Stimulated activated naive CD8-positive, alpha-beta T cell treated with anti-CD3 and anti-CD28 coated beads, Interleukin-15, Interleukin-2, amounts not matched to agents 100 U/mL and 50 U/mL, for 24 hours (primary cell): ENCODE measurements around the gene ARF1.
A peak's percentile ranks its signal among the peaks of the same experiment; 100 is the strongest.

Experiments used
- ATAC-seq: fragments of 150-1000 bp; cut with Tn5 transposase; one replicate; pipeline ENCODE4 v1.10.0; 2021
- DNase-seq: peaks from one replicate; pipeline ENCODE4 v3.0.0; 2021

Gene ARF1

DNA sequence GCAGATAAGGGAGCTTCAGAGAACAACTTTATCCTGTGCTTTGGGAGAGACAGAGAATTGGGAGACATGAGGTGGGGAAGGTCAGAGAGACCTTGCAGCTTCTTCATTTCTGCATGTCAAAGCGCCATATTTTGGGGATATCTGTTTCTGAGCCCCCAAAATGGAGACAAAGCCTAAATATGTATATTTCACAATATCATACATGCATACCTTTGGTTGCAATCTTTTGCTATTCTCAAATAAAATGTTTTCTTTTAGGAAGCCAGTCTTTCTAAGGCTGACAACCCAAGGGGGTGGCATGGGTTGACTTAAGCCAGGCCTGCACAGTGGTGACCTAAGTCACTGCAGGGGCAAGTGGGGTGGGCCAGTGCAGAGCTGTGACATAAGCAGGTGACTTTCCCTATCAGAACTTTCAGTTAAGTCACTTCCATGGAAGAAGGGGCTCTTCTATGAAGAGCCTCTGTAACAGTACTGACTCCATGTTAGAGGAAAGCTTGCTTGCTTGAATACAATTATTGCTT is 40.5 kb downstream of the ARF1 start:
- ATAC-seq (no peak), DNase-seq (no peak)

DNA sequence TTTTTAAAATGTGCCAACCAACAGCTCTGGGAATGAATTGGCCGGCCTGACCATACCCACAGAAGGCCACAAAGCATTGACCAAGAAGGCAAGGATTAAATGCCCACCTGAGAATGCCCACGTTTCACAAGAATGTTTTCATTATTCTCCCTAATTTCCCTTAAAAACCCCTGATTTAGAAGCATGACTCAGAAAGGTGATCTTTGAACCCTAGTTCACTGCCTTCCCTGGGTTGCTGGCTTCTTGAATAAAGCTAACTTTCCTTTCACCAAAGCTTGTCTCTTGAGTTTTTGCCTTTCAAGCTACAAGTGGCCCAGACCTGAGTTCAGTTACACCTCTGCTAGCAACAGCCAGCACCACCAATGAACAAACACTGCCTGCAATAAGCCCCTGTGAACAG is 41.0 kb downstream of the ARF1 start:
- ATAC-seq: no peak
- DNase-seq: no peak

GRCh38 chr1:228125185-228125584 is 42.7 kb downstream of the ARF1 start:
- ATAC-seq: no peak

DNA sequence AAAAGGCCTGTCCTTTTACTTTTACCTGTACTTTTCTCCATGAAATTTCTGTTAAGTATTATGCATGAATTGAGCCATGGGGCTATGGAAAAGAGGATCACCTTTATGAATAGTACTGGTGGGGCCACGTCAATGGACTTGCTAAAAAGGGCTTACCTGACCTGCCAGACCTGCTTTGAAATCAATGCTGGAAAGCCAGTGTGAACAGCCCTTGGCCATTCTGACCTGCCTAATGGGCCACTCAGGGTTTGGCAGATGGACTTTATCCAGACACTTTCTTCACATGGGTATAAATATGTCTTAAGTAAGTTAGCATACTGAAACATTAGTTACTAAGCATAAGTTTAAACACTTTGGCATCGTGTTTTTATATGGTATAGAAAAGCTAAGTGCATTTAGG is 49.3 kb downstream of the ARF1 start:
- ATAC-seq: no peak

More at GRCh38 chr1:228125185-228125584, 42.7 kb downstream of the ARF1 start:
- DNase-seq: no peak

GRCh38 chr1:228134591-228134990 is 52.1 kb downstream of the ARF1 start:
- ATAC-seq (no peak), DNase-seq (no peak)

More for the DNA sequence above, 49.3 kb downstream of the ARF1 start:
- no peak for DNase-seq

DNA sequence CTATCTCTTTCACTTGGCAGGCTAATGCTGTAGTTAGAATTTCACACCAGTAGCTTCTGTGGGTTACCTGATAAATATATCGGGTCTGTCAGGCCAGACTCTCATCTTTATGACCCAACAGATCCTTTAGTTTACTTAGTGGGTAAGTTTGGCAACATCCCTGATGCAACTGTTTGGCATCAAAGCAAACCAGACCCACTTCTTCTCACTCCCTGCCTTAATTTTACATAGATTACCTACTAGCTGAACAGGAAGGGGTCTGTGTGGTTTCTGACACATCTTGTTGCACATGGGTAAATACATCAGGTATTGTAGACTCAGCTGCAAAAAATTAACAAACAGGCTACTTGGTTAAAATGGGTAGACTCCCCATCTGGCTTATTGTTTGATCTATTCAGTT is 54.4 kb downstream of the ARF1 start:
- DNase-seq: no peak
- no peak for ATAC-seq

DNA sequence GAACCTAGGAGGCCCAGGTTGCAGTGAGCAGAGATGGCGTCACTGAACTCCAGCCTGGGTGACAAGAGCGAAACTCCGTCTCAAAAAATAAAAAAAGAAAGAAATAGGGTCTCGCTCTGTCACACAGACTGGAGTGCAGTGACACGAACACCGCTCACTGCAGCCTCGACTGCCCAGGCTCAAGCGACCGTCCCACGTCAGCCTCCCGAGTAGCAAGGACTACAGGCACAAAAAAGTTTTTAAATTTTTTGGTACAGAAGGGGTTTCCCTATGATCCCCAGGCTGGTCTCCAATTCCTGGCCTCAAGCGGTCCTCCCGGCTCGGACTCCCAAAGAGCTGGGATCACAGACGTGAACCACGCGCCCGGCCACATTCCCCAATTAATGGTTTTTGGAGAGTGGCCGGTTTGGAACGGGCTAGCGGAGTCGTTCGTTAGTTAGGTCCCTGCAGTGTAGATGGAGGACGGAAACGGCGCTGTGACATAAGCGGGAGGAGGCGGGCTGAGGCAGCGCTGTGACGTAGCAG is 57.0 kb downstream of the ARF1 start:
- no peak for DNase-seq
- ATAC-seq: no peak

DNA sequence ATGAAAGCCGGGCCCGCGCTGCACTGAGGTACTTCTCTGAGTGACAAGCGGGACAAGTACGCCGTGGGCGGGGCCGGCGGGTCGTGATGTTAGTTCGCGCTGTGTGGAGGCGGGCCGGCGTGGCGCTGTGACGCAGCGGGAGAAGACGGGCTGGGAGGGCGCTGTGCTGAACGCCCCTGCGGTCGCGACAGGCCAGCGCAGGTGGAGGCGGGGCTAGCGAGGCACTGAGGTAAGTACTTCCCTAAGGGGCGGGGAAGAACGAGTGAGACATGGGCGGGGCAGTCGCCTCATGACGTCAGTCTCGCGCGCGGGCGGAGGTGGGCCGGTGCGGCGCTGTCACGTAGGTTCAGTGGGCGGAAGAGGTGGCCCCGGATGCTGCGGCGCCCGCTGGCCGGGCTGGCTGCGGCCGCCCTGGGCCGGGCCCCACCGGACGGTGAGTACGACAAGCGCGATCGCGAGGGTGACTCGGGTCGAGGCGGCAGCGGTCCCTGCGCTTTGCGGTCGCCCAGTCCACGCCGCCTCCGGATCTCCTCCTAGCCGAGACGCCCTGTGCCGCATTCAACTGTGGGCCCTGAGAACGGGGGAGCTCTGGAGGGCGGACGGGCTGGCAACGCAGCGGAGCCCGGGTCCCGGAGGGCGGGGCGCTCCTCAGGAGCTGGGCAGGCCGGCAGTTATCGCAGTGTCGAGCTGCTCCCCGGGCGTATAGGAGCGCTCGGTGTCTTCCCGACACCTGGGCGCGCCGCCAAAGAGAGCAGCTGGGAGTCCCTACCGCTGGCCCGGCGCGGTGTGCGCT is 57.6 kb downstream of the ARF1 start, which contains the start of gene GUK1:
Gene GUK1 (plus strand): TSS at position 349 of the 793 bp plus-strand sequence. CDS start 24 bp downstream, at position 373.
- DNase-seq (peak; percentile 100), ATAC-seq (peak; percentile 93)

- DNase-seq (no peak), ATAC-seq (no peak)
Measured at GRCh38 chr1:228140724-228141225, 58.3 kb downstream of the ARF1 start.

DNA sequence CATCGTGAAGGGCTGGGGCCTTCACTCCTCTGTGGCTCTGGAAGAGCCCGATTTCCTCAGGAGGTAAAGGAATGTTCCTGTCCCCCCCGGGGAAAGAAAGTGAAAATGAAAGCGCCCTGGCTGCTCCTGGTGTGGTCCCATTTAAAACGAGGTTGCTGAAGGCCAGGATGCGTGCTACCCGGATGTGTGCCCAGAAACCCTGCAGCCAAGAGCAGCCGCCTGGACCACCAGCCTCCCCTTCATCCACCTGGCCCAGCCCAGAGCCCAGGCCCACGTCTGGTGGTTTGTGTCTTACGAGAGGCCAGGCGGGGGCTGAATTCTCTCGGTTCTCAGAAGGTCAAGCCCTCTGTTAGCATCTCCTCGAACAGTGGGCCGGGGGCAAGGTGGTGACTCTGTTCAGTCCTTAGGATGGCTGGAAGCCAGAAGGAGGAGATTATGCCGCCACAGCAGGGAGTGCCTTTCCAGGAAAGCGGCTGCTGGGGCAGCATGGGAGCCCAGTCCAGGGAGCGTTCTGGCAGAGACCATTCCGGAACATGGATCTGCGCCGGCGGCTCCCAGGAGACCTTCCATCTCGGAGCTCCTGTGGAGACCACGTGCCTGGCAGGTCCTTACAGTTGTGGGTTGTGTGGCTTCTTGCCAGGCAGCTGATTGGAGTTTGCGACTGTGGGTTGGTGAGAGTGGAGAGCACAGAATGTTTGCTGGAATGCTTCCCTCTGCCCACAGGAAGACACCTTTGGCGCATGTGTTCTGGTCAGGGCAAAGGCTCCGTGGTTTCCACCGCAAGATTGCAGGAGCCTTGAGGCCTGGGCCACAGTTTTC is 58.9 kb downstream of the ARF1 start:
- DNase-seq: peak; percentile 35
- no peak for ATAC-seq

GRCh38 chr1:228142155-228142691 is 59.7 kb downstream of the ARF1 start:
- peak; percentile 4 for DNase-seq
- ATAC-seq: no peak

DNA sequence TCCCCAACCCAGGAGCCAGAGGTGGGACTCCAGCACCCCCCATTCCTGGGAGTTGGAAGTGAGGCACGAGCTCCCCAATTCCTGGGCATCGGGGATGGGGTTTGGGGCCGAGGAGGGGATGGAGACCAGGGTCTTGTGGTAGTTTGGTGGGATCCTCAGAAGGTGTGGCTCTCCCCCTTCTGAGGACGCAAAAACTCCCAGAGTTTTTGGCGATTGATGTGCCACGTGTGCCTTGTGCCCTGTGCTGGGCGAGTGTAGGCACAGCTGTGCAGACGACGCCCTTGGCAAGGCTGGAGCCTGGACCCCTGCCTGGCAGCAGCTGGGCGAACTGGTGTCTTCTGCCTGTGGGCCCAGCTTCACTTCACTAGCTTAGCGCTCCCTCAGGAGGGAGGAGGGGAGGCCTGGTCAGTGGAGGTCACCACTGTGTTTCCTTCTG is 60.2 kb downstream of the ARF1 start:
- no peak for DNase-seq
- no peak for ATAC-seq

GRCh38 chr1:228143480-228144192 is 61.1 kb downstream of the ARF1 start:
- DNase-seq: no peak
- ATAC-seq: no peak

DNA sequence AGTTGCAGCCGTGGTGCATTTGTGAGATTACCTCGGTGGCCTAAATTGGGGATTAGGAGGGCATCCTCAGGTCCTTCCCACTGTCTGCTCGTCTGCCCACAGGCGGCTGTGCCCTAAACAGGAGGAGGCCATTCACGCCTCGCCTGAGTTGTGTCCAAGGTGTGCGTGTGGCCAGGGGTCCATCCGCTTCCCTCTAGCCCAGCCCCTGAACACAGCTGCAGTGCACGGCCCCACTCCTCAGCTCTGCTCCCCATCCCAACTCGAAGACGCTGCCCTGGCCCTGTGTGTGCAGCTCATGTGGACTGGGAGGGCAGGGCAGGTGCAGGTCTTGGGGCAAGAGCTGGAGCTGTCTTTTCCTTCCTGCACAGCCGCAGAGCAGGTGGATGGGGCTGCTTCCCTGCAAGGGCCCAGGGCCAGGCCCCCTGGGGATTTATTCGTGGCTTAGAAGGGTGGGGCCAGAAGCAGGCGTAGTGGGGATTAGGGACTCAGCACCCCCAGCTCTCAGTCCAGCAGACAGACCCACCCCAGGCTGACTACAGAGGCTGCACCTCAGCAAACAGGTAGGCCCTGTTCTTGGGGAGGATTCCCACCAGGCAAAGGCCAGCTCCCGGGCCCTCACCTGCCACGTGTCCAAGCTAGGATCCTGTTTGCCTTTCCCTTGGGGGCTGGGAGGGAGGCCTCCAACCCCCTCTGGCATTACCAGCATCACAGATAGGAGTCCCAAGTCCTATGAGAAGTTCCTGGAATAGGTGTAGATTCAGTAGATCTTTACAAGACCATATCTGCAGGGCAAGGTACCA is 61.9 kb downstream of the ARF1 start:
- no peak for ATAC-seq
- no peak for DNase-seq

DNA sequence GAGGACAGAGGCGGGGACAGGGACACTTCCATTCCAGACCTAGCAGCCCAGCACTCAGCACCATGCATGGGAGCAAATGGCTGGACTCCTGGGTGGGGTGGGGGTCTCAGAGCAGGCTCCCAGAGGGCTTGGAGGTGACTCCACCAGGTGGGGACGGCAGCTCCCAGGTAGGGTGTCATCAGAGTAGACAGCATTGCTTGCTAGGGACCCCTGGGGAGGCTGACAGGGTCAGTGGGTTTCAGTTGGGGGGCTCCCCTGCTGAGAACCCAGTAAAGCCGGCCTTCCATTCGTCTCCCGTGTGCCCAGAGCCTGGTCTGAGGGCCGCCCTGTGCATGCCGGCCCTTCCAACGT is 62.5 kb downstream of the ARF1 start:
- DNase-seq: no peak
- no peak for ATAC-seq

- DNase-seq: no peak
Measured at GRCh38 chr1:228145463-228146416, 63.2 kb downstream of the ARF1 start.

DNA sequence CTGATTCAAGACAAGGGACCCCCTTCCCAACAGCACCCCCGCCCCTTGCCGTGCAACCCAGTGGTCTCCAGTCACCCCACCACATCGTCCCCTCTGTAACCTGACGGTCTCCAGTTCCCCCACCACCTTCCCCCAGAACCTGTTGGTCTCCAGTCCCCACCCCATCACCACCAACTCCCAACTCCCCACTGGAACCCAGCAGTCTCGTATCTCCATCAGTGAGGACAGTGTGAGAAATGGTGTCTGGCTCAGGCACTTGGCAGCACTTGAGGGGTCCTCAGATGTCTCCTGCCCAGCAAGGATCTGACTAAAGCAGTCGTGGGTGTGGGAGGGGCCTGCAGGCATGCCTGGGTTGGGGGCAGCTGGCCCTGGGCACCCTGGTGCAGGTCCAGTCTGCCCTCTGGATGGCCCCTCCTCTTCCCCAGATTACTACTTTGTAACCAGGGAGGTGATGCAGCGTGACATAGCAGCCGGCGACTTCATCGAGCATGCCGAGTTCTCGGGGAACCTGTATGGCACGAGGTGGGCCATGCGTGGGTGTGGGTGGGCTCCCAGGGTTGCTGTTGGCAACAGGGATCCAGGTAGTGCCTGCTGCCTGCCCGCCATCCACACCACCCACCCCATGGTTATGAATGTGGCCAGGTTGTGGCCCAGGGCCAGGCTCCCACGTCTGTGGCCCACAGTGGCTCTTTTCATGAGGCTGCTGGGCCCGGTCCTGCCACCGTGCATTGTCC is 64.1 kb downstream of the ARF1 start:
- DNase-seq: no peak
- ATAC-seq: no peak

More at GRCh38 chr1:228145463-228146416, 63.2 kb downstream of the ARF1 start:
- no peak for ATAC-seq

GRCh38 chr1:228147151-228147693 is 64.7 kb downstream of the ARF1 start:
- DNase-seq (no peak), ATAC-seq (no peak)

DNA sequence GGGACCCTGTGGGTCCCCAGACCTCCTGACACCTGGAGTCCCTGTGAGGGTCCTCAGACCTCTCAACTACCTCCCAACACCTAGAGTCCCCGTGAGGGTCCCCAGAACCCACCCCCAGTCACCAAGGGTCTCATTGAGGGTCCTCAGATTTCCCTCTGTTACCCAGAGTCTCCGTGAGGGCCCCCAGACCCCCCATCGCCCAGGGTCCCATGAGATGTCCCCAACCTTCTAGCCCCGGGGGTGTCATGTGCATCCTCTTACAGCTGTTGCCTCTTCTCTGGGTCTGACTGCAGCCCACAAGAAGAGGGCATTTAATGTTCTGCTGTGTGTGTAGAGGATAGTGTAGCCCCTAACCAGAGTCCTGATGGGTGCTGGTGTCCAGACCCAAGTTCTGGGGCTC is 65.3 kb downstream of the ARF1 start:
- no peak for ATAC-seq
- DNase-seq: no peak
